Measurements from ENCODE around the gene STN1. TPM values are rescaled to one million over a fixed set of nuclear protein-coding genes. Genes with fewer than 3 reads are reported as not detected.

Gene STN1
- total RNA-seq, 1 experiment from 2014 or later, result 28.9 TPM

DNA sequence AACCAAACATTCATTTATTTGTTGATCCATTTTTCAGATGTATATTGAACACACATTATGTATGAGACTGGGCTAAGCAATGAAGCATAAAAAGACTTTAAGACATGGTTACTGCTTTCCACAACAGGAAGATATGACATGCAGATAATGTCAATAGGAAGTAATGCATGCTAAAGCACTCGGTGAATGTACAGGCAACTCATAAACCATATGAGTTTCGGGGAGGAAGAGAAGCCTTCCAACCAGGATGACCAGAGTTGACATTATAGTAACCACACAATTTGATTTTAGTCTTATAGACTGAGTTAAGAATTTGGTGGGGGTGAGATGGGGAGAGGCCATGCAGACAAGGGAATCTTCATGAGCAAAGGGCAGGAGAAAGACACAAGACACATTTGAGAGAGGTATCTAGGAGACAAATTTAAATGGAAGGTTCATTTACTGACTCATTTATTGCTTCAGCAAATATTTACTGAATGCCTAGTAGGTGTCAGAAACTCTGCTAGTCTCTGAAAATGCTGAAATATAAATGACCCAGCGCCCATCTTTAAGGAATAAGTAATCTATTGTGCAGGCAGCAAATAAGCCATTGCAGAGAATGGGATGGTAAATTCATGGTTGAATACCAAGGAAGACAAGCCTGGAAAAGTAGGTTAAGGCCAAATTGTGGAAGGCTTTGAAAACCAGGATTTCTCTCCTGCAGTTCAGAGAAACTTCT is 30.0 kb upstream of the STN1 start:
- Histone ChIP-seq H3K27me3 (ENCODE audit: control insufficient read depth, insufficient read depth, low read length) (no peaks in the 10 kb centered on the region), H3K4me1 (ENCODE audit: control insufficient read depth, insufficient read depth, low read length) (no peaks in the 10 kb centered on the region), H3K4me3 (ENCODE audit: low read depth in 2 of 2, low read length in 2 of 2) (no peak overlapping the region), H3K9me3 (ENCODE audit: control insufficient read depth, insufficient read depth, low read depth, low read length) (no peaks in the 10 kb centered on the region), H3K27ac (ENCODE audit: low read length) (no peak overlapping the region), H3K36me3 (ENCODE audit: control insufficient read depth, insufficient read depth, low read length) (no peaks in the 10 kb centered on the region)
- ATAC-seq (no peak), DNase-seq (ENCODE audit: low read depth, low spot score) (no peak)
- TF ChIP-seq TCF7L2 (IDR thresholded peaks at IDR 0.05; ENCODE audit: low read depth, low read length) (no peak), SIN3A (IDR thresholded peaks at IDR 0.05; ENCODE audit: borderline replicate concordance, insufficient read depth, low read depth, low read length) (no peak), POLR2AphosphoS5 (IDR thresholded peaks at IDR 0.05; ENCODE audit: low read depth, low read length) (no peak)
- TF ChIP-seq, protein P1, sequence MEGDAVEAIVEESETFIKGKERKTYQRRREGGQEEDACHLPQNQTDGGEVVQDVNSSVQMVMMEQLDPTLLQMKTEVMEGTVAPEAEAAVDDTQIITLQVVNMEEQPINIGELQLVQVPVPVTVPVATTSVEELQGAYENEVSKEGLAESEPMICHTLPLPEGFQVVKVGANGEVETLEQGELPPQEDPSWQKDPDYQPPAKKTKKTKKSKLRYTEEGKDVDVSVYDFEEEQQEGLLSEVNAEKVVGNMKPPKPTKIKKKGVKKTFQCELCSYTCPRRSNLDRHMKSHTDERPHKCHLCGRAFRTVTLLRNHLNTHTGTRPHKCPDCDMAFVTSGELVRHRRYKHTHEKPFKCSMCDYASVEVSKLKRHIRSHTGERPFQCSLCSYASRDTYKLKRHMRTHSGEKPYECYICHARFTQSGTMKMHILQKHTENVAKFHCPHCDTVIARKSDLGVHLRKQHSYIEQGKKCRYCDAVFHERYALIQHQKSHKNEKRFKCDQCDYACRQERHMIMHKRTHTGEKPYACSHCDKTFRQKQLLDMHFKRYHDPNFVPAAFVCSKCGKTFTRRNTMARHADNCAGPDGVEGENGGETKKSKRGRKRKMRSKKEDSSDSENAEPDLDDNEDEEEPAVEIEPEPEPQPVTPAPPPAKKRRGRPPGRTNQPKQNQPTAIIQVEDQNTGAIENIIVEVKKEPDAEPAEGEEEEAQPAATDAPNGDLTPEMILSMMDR (IDR thresholded peaks at IDR 0.05), result no peak
- TF ChIP-seq, protein P2, sequence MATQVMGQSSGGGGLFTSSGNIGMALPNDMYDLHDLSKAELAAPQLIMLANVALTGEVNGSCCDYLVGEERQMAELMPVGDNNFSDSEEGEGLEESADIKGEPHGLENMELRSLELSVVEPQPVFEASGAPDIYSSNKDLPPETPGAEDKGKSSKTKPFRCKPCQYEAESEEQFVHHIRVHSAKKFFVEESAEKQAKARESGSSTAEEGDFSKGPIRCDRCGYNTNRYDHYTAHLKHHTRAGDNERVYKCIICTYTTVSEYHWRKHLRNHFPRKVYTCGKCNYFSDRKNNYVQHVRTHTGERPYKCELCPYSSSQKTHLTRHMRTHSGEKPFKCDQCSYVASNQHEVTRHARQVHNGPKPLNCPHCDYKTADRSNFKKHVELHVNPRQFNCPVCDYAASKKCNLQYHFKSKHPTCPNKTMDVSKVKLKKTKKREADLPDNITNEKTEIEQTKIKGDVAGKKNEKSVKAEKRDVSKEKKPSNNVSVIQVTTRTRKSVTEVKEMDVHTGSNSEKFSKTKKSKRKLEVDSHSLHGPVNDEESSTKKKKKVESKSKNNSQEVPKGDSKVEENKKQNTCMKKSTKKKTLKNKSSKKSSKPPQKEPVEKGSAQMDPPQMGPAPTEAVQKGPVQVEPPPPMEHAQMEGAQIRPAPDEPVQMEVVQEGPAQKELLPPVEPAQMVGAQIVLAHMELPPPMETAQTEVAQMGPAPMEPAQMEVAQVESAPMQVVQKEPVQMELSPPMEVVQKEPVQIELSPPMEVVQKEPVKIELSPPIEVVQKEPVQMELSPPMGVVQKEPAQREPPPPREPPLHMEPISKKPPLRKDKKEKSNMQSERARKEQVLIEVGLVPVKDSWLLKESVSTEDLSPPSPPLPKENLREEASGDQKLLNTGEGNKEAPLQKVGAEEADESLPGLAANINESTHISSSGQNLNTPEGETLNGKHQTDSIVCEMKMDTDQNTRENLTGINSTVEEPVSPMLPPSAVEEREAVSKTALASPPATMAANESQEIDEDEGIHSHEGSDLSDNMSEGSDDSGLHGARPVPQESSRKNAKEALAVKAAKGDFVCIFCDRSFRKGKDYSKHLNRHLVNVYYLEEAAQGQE (IDR thresholded peaks at IDR 0.05; ENCODE audit: insufficient read depth in 1 of 2, low read depth in 2 of 2, low read length in 1 of 2), result no peak
- intact Hi-C loops (cut with micrococcal nuclease; ENCODE audit: unreplicated experiment), result no loop called here
- in situ Hi-C loops (cut with HindIII; ENCODE audit: low pct_unique_long_range_greater_than_20kb, low sequenced_read_pairs), result no loop called here
- CTCF ChIA-PET, result no interaction called here
- POLR2A ChIA-PET, result no interaction called here
- BruUV-seq (replicated peaks), result no TSS peak

DNA sequence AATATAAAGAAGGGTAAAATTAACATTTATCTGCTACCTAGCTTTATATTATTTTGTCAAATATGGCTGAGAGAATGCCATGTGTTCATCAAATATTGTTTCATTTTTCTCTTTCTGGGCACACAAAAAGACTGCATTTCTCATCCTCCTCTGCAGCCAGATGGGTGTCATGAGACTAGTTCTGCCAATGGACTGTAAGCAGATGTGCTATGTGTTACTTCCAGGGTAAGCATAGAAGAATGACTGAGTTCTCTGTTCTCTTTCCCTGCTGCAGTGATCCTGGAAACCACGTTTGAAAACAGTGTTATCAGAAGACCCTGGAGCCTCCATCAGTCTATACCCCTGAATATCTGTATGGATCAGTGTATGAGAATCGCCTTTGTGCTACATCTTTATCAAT is 24.9 kb upstream of the STN1 start:
- ChIA-PET CTCF (no interaction called here), POLR2A (no interaction called here)
- no peaks in the 10 kb centered on the region for H3K27me3 ChIP-seq (ENCODE audit: control insufficient read depth, insufficient read depth, low read length)
- H3K36me3 ChIP-seq (ENCODE audit: control insufficient read depth, insufficient read depth, low read length), result no peaks in the 10 kb centered on the region
- H3K9me3 ChIP-seq (ENCODE audit: control insufficient read depth, insufficient read depth, low read depth, low read length), result no peaks in the 10 kb centered on the region
- H3K4me3 ChIP-seq (ENCODE audit: low read depth in 2 of 2, low read length in 2 of 2), result no peak overlapping the region
- no peak for ATAC-seq
- no peak overlapping the region for H3K27ac ChIP-seq (ENCODE audit: low read length)
- TF ChIP-seq TCF7L2 (IDR thresholded peaks at IDR 0.05; ENCODE audit: low read depth, low read length) (no peak), POLR2AphosphoS5 (IDR thresholded peaks at IDR 0.05; ENCODE audit: low read depth, low read length) (no peak), SIN3A (IDR thresholded peaks at IDR 0.05; ENCODE audit: borderline replicate concordance, insufficient read depth, low read depth, low read length) (no peak)
- TF ChIP-seq, protein P2 (IDR thresholded peaks at IDR 0.05; ENCODE audit: insufficient read depth in 1 of 2, low read depth in 2 of 2, low read length in 1 of 2), result no peak
- TF ChIP-seq, protein P1 (IDR thresholded peaks at IDR 0.05), result no peak
- intact Hi-C loops (cut with micrococcal nuclease; ENCODE audit: unreplicated experiment) (no loop called here), in situ Hi-C loops (cut with HindIII; ENCODE audit: low pct_unique_long_range_greater_than_20kb, low sequenced_read_pairs) (no loop called here)
- BruUV-seq (replicated peaks), result no TSS peak
- no peak for DNase-seq (ENCODE audit: low read depth, low spot score)
- no peaks in the 10 kb centered on the region for H3K4me1 ChIP-seq (ENCODE audit: control insufficient read depth, insufficient read depth, low read length)
